SW 1271 (cell line): ENCODE measurements around the gene METTL14.
A peak's percentile ranks its signal among the peaks of the same experiment; 100 is the strongest.
"Not testable (repeated sequence)": the region's sequence is repeated elsewhere in the genome, so short reads cannot be mapped to it uniquely, and the experiment has no call there.

ENCODE experiments used
- DNase-seq, 2 experiments: peaks; one replicate each; lab custom pipeline; 2025; lab: John Stamatoyannopoulos, UW

The METTL14 gene

DNA sequence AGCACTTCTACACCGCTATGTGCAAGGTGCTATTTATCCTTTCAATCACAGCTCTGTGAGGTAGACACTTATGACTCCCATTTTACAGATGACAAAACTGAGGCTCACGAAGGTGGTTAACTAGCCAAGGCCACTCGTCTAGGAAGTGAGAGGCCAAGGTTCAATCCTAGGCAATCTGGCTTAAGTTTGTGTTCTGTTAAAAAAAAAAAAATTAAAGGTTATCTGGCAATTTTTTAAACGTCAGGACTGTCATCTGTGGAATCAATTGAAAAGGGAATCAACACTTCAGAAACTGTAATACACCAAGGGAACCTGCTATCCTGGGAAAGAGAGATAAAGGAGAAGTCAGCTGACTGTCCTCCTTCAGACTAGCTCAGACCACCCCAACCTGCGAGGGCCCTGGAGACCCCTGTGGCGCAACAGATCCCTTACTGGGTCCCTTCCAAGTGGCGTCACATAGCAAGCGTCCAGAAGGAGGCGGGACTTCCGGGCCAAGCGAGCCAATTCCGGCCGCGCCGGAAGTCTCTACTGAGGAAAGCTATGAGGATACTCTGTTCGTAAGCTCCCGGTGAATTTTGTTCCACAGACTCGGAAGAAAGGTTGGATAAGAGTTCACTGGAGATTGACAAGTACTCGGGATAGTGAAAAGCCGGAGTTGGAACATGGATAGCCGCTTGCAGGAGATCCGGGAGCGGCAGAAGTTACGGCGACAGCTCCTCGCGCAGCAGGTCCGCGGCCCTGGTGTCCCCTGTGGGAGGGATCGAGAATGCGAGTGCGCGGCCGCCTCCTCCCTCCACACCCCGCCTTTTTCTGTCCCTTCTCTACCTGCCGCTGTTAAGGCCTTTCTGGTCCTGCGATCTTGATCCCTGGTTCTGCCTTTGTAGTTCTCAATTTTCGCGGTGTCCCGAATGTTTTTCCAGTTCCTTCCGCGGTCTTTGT, at the start of gene METTL14:
Gene METTL14, plus strand, starts transcription at position 520 of the 939 bp plus-strand sequence. Its CDS starts 143 bp downstream, at position 663.
- DNase-seq: peak; percentile 55 to 81

DNA sequence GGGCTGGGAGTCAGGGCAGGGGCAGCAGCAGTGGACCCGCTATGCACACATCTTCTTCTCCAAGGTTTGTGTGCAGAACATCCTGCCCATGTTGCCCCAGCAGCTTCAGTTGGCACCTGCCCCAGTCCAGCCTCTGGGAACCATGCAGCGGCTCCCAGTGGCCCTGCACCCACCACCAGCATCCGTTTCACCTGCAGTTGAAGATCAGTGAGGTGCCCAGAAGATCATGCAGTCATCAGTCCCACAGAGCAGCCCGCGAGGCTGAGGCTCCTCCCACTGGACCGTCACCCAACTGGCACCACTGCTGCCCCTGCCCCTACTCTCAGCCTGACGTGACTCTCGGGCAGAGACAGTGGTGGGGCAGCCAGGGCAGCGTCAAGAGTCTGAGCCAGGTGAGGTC, 49.1 kb upstream of the METTL14 start:
- DNase-seq: not testable (repeated sequence)

DNA sequence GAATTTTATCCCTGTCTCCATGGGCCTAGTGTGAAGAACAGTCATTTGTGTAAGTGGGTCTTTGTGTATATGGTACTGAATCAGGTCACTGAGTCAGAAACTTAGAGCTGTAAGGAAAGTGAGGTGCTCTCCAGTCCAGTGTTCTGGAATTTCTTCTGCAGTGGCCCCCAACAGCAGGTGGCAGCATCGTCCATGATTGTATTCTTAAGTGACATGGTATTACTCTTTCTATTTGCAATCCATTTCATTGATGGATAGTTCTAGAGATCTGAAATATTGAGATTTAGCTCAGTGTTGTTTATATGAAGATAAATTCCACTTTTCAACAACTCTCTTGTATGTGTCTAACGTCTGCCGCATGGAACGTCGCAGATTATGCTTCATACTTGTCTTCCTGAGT, 20.5 kb upstream of the METTL14 start:
- not testable (repeated sequence) for DNase-seq

DNA sequence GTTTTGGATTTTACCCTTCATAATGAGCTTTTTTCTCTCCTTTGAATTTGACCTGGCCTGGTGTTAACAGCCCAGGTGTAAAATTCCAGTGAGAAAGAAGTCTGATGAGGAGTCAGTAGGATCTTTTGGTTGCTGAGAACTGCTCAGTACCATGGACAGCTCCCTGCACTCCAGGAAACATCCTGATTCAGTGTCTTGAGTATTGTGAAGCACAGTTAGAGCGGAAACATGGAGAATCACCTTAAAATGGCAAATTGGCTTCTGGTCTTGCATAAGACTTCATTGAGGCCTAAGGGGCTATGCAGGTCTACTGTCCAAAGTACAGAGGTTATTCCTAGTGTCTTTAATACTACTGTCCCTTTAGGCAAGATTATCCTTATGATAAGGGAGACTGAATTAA, 16.0 kb upstream of the METTL14 start:
- DNase-seq: not testable (repeated sequence)

DNA sequence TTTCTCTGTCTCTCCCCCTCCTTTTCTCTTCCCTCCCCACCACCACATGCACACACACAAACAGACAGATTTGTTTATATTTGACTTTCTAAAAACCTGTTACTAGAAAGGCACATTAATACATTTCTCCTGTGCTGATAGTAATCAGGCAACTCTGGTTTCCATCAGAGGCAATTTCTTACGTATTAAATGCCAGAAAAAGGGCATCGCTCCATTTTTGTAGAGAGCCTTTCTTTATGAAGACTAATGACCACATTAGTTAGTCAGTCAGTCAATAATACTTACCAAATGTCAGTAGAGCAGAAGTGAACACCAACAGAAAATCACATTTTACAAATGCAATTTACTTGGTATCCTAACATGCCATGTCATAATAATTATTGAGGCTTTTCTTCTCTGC, 14.2 kb upstream of the METTL14 start:
- DNase-seq: not testable (repeated sequence)

DNA sequence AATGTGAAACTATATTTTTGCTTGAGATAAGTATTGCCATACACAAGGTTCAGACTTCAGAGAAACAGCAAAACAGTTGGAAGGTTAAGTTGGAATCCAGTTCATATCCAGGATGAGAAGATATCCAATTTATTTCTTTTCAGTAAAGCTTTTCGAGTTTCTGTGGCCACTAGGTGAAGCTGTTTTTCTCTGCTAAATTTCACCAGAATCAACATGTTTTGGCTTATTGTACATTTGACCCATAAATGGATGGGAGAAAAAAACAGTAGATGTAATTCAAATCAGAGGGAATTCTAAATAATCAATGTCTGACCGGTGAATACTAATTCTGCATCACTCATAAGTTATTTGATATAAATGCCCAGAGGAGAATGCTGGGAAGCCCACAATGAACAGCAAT, 9.1 kb upstream of the METTL14 start:
- DNase-seq: no peak

DNA sequence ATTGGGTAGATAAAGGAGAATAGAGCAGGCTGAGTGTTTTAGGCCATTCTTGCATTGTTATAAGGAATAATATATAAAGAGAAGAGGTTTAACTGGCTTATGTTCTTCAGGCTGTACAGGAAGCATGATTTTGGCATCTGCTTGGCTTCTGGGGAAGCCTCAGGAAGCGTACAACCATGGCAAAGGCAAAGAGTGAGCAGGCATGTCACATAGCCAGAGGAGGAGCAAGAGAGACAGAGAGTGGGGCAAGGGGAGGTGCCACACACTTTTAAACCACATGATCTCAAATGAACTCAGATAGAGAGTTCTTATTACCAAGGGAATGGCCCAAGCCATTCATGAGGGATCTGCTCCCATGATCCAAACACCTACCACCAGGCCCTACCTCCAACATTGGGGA, 4.4 kb upstream of the METTL14 start:
- DNase-seq: no peak

DNA sequence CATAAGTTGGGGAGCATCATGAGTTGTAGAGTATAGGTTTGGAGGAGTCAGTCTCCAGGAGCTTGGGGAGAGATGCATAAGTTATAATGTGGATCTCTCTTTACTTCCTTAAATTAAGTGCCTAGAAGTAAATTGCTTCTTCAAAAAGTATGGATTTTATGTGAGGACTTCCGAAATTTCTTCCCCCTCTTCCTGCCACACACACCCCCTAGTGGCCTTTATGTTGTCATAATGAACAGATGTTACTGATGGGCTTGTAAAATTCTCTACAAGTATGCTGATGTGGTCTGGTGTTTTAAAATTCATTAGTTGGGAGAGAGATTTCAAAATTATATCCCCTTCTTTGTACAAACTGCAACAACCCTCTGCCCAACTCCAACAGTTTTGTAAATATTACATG, 2.3 kb upstream of the METTL14 start:
- DNase-seq: peak in 1 of 2 experiments; percentile 21

DNA sequence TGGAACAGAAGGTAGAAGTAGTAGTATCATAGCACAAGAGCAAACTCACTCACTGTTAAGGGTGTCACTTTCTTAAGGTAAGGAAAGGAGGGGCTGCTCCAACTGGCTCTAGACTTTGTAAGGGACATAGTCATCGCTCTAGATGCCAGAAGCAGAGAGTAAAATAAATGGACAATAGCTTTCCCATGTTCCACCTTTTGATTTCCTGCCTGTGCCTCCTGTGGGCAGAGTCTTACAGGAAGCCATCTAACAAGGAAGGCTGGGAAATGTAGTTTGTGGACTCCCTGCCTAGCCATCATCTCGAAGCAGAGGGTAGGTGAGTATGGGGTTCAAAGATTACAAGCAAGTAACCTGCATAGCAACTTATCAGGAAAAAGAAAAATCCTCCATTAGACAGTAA, 1.7 kb upstream of the METTL14 start:
- peak in 1 of 2 experiments; percentile 4 for DNase-seq

DNA sequence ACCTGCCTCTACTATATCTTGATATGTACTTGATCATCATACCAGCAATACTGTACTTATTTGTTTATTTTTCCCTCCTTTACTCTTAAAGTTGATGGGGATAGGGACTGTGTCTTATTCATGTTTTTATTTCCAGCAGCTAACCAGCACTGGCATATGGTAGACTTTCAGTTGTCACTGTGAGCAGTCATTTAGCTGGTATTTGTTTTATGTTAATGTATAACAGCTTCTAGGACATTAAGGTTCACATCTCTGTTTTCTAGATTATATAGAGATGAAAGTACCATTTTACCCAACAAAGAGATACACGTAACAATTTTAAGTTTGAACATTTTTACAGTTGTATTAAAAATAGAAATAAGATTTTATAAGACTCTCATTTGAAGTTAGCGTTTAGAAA, 17.9 kb downstream of the METTL14 start:
- no peak for DNase-seq

DNA sequence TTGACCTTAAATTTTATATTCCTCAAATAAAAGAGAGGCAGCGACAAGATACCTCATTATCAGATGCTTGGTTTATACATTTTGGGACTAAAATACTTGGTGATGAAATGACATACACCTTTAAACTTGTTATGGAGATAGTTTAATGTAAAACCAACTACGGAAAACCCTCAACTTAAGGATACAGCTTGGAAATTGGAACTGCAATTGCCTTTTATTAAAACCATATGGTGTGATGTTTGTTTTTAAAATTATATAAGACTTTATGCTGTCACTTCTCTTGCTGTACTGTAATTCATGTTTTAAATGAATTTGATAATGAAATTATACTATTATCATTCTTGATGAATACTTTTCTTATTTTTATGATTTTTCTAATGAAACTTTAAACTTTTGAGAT, 25.9 kb downstream of the METTL14 start:
- no peak for DNase-seq

DNA sequence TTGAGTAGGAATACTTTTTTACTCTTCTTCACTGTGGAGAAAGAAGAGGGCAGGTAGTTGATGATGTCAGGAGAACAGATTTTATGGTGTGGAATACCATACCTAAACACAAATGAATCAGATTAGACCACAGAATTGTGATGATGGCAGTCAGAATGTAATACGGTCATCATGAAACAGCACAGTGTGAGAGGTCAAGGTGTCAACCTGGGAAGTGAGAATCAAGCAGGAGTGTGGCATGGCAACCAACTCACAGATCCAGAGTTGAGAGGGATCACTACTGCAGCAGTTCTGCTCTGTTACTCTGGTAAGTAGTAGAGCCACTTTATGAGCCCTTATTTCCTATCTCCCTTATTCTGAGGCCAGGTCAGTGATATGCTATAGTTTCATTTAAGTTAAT, 27.7 kb downstream of the METTL14 start:
- DNase-seq: no peak

DNA sequence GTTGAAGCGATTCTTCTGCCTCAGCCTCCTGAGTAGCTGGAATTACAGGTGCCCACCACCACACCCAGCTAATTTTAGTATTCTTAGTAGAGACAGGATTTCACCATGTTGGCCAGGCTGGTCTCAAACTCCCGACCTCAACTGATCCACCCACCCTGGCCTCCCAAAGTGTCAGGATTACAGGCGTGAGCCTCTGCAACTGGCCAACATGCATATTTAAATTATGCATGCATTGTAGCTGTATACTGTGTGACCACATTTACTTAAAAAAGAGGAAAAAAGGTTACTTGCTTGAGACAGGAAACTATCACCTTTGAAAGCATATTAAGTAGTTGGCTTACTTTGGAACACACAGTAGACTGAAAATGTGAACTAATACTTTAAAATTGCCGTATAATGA, 29.5 kb downstream of the METTL14 start:
- DNase-seq: no peak

DNA sequence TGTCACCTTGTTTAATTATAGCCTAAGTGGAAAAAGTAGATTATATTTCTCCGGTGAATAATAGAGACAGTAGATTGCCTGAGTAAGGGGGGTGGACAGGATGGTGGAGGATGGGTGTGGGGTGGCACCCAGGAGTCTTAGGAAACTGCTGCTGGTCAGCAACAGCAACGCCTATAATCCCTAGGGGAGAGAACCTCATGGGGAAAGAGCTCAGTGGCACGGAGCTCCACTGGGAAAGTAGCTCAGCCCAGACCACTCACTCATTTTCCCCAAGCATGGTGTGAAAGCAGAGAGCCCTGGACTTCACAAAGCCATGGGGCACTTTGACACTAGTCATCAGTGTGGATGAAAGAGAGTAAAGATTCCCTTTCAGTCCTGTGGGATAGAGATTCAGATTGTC, 31.1 kb downstream of the METTL14 start:
- DNase-seq: no peak

DNA sequence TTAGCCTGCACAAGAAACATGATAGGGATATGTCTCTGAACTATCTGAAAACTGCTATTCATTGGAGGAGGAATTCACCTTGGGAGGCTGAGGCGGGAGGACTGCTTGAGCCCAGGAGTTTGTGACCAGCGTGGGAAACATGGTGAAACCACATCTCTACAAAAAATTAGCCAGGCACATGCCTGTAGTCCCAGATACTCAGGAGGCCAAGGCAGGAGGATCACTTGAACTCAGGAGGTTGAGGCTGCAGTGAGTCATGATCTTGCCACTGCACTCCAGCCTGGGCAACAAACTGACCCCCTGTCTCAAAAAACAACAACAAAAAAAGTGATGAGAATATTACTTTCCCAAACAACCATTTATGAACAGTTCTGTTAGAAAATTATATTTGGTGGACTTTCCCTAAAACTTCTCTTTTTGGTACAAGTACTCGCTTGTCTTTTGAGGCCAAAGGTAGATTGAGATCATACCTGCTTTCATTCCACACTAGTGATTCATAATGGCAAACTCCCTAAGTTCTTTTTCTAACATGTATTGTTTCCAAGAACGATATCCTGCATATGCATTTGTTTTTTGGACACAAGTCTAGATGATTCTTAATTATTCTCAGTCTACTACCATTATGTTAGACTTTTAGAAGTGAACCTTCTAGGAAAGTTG, 33.4 kb downstream of the METTL14 start:
- no peak for DNase-seq

DNA sequence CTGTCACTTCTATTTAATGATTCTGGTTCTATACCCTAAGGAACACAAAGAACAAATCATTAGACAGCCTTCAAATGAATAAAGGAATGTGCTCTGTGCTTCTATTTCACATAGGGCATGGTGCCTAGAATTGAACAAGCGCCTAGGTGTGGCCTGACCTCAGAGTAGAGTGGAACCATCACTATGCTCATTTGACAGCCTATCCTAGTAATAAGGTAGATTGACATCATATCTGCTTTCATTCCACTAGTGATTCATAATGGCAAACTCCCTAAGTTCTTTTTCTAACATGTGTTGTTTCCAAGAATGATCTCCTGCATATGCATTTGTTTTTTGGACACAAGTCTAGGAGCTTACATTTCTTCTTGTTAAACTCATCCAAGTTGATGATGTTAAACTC, 36.6 kb downstream of the METTL14 start:
- DNase-seq: no peak

DNA sequence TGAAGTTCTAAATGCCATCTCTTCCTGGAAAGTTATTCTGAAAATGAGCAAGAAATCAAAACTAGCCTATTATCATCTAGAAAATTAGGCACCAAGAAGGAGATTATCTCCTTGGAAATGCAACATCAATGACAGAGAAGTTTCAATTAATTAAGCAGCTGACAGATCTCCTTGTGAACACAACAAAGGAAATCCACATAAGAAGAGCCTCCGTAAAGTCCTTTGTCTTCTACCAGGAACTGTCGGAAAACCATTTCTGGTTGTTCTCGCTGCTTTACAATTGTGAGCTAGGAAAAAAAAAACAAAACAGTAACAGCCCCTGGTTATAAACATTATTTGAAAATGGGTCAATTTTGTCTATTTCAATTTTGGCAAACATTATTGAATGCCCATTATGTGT, 38.2 kb downstream of the METTL14 start:
- DNase-seq: no peak

DNA sequence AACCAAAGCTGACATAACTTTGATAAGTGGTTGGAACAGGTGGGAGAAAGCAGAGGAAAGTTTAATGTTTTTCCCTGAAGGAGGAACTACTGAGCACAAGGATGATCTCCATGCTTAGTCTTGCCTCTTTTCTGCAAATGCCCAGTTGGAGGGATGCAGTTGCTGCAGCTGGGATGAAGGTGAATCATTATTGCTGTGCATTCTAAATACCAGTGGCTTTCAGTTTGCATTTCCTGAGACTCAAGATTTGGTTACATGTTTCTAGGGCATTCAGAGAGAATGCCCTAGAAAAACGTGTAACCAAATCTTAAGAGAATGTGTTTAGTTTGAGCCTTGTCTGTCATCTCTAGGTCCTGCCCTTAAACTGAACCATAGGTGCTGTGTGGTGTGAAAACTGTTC, 42.2 kb downstream of the METTL14 start:
- no peak for DNase-seq

DNA sequence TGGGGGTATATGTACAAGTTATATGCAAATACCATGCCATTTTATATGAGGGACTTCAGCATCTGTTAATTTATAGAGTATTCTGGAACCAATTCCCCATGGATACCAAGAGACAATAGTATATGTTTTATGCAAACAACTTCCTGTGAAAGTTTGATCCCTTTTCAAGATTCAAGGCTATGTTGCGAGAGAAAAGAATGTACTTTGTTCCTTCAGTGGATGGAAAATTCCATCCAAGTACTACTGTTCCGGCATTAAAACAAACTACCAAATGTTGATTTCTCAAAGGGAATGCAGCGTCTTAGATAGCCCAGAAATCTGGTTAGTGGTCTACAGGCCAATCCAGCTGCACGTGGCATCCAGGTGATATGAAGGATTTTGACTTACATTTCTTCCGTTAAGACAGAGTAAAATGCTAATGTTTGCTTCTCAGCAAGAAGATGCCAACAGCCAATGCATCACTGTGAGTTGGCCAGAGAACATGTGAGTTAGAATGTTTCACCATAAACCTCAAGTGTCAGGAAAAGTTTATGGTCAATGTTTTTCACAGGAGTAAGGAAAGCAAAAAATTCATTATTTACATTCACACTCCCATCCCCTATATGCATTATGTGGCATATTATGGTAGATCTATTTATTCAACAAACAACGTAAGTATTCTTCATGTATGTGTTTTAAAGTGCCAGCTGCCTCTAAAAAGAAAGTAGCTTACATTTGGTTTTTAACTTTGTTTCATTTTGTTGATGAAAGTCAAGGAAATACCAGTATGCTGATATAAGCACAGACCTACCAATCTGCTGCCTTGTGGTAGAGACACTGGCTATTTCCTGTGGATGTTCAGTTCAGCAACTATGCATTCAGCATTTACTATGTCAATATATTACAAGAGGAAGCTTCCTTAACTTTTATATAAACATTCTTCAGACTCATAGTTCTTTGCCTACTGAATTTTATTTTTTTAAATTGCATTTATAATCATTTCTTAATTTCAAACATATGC, 44.4 kb downstream of the METTL14 start:
- DNase-seq: no peak

DNA sequence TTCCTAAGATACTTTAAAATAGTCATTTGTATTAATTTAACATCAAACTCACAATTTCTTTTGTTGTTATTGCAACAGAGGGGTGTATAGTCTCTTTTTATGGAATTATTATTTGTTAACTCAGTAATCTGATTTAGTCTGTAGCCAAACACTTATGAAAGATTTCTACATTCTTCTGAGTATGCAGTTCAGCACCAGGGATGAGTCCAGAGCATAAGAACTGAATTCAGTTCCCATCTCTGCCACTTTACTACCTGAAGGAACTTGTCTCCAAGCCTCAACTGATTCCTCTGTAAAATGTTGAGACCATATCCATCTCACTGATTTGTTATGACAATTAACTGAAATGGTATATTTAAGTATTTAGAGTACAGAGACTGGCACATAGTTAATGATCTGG, 45.5 kb downstream of the METTL14 start:
- DNase-seq: no peak

DNA sequence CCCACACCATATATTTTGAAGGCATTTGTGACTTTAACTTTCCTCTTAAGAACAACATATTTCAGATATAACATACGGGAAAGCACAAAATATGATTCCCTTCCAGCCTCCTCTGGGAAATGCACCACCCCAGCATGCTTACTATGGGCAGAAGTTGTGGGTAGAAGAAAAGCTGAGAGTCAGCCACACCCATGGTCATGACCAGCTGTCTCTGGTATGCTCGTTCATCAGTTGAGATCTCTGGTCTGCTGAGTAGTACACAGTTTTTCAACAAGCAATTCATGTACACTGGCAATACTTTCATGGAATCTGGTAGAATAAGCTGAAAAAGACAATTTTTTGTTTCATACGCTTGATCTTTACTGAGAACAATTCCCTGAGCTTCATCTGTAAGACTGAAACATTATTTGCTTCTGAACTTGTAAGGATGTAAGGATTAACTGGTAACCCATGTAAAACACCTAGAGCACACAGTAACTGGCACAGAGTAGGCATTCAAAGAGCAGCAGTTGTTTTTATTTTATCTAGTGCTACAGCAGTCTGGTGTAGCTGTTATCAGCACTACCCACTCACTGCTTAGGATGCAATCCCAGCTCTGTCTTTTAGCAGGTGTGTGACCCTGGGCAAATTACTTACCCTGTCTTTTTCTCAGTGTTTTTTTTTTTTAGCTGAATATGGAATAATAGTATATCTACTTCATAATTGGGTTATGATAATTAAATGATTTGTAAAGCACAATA, 47.6 kb downstream of the METTL14 start:
- DNase-seq: no peak
